Heart right ventricle (tissue), 16 donors: ENCODE measurements around the gene CAPN10. TPM values are rescaled to one million over a fixed set of nuclear protein-coding genes. Genes with fewer than 3 reads are reported as not detected.

Experiments used
- ATAC-seq, 8 donors: fragments of 200-7000 bp; cut with Tn5 transposase; one replicate each; pipeline ENCODE4 v1.9.1; 2020; ENCODE audit warnings: mild to moderate bottlenecking in 8 of 8, moderate library complexity in 8 of 8, moderate number of reproducible peaks in 1 of 8
- DNase-seq, 2 donors: peaks; one replicate each; pipeline ENCODE4 v3.0.0-alpha.2; 2020
- H3K27ac ChIP-seq, 10 donors: fragments of 200-600 bp; sonication (generic) in 2 of 10; one replicate each; pipeline versions ENCODE4 v1.5.0 to v1.8.0; 2020 to 2022; ENCODE audit warnings: mild to moderate bottlenecking in 3 of 10
- H3K27me3 ChIP-seq, 7 donors: fragments of 200-600 bp; one replicate each; pipeline ENCODE4 v1.8.0; 2021 to 2022; ENCODE audit warnings: mild to moderate bottlenecking in 2 of 7
- H3K36me3 ChIP-seq, 9 donors: fragments of 200-600 bp; sonication (generic) in 1 of 9; one replicate each; pipeline versions ENCODE4 v1.5.0 to v1.8.0; 2020 to 2022; ENCODE audit warnings: mild to moderate bottlenecking in 2 of 9
- H3K4me1 ChIP-seq, 9 donors: fragments of 200-600 bp; sonication (generic) in 1 of 9; one replicate each; pipeline versions ENCODE4 v1.5.0 to v1.8.0; 2020 to 2022; ENCODE audit warnings: mild to moderate bottlenecking in 4 of 9
- H3K4me3 ChIP-seq, 10 donors: fragments of 200-600 bp; sonication (generic) in 2 of 10; one replicate each; pipeline versions ENCODE4 v1.5.0 to v1.8.0; 2020 to 2022; ENCODE audit warnings: mild to moderate bottlenecking in 7 of 10, moderate library complexity in 2 of 10
- H3K9me3 ChIP-seq, 11 donors: fragments of 200-600 bp in 10 of 11; sonication (generic) in 2 of 11; one replicate each; pipeline versions ENCODE4 v1.5.0 to v1.8.0; 2013 to 2022; ENCODE audit warnings: mild to moderate bottlenecking in 2 of 11, control low read depth in 1 of 11, moderate library complexity in 1 of 11
- WGBS, 2 donors: extraction: QIAGEN DNeasy Blood & Tissue Kit; methylation state at CpG; one replicate each; pipeline ENCODE4 v1.1.7; 2013; ENCODE audit warnings: inconsistent platforms in 1 of 2; 5-methylcytosine and 5-hydroxymethylcytosine counted together
- intact Hi-C, 10 donors: fragments of 100-400 bp; cut with DNase I; formaldehyde crosslinking; loops; one replicate each; pipeline versions ENCODE4 v1.11.1 to v1.14.2; 2022
- polyA plus RNA-seq, 2 donors: library from polyadenylated mRNA; stranded (reverse); fragments of 200-250 nt; gene quantifications; one replicate each; pipeline ENCODE4 v1.2.3, GENCODE V29; 2013
- total RNA-seq, 10 donors: library from RNA; stranded (reverse); fragmentation: NEBNext Ultra II Directional in 3 of 10; extraction: Animal tissue kit (Norgen Biotek cat#: 25700) in 3 of 10; gene quantifications; one replicate each; pipeline versions ENCODE4 v1.2.1 to v1.2.4, GENCODE V29; 2021 to 2023
- TF ChIP-seq, protein P1 (sequence below), 9 donors: fragments of 200-600 bp; sonication (generic) in 2 of 9; IDR thresholded peaks; one replicate each; pipeline versions ENCODE4 v1.5.0 to v1.8.0; 2021 to 2022; ENCODE audit warnings: antibody characterized with exemption in 9 of 9, mild to moderate bottlenecking in 5 of 9, moderate library complexity in 1 of 9
- donor health status: Arrhythmogenic right ventricular cardiomyopathy.
- donor health status: ischemic (EF 13 %, LVEDD 7.1; RV severe dilation, severe dysfunction).
- donor health status: healthy with polysubstance abuse.
- donor health status: DM: no; HTN: yes; CAD: no.
- donor health status: DM: no; HTN: no; CAD: no.
- donor health status: ischemic (EF 25% LVEDD 6.9; RV normal size, moderate dysfunction).
- donor health status: ischemic (EF 25% LVEDD 5.7; RV mildly dilated, moderate dysfunction).
- donor health status: healthy.
- donor health status: DM: yes; HTN: yes; CAD: no.
- donor health status: Ischemic cardiomyopathy.
- donor health status: ischemic (EF 35%, LVEDD 5.7; RV mildly dilated, moderate dysfunction).
- donor health status: nonischemic (EF 11% LVEDD 7.7; RV severe dilation, severe dysfunction).
- donor health status: DM: yes; HTN: yes; CAD: no.
- donor health status: PGD.
- donor health status: ischemic (EF 29% LVEDD 5.4; RV normal size, mild dysfunction).
- donor health status: nonischemic (EF 23%, LVEDD 6.1; RV moderate dilation, normal function).

CAPN10 gene
- total and polyA plus RNA-seq, 12 donors: 16.8 to 89.5 (median 21.0) TPM

DNA sequence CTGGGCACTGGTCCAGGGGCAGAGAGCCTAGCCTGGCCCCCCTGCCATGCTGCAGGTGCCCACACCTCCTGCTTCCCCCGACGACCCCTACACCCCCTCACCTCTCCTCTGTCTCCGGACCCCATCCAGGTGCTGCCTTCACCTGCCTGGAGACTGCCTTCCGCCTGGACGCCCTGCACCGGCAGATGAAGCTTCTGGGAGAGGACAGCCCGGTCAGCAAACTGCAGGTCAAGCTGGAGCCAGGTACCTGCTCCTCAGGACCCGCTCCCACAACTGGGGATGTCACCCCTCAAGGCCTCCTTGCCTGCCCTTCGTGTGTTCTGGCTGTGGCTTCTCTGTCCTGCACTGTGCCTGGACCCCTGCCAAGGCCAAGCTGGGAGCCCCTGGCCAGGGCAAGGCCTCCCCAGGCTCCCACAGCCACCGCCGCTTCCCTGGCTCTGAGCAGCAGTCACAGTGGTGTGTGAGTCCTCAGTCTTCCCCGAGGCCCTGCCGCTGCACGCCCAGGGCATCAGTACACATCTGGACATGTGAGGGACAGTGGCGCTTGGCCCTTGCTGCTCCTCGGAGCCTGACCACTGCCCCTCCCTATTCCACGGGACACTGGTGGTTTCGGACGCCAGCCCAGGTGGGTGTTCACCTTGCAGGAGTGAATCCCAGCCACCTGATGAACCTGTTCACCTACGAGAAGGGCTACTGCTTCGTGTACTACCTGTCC lies 12.0 kb upstream of the CAPN10 start:
- H3K4me1 ChIP-seq: peaks cover 8 to 38% (median 33%) of the 10 kb centered on the region in 9 donors
- no peak overlapping the region for H3K27ac ChIP-seq
- no peak for ATAC-seq
- intact Hi-C loops: no loop called here
- peak in 1 of 2 donors; percentile 22 for DNase-seq
- no peak overlapping the region for H3K4me3 ChIP-seq
- WGBS, 2 donors: 86 to 89% methylated on average over 21 of the region's 21 CpGs
- TF ChIP-seq, protein P1, sequence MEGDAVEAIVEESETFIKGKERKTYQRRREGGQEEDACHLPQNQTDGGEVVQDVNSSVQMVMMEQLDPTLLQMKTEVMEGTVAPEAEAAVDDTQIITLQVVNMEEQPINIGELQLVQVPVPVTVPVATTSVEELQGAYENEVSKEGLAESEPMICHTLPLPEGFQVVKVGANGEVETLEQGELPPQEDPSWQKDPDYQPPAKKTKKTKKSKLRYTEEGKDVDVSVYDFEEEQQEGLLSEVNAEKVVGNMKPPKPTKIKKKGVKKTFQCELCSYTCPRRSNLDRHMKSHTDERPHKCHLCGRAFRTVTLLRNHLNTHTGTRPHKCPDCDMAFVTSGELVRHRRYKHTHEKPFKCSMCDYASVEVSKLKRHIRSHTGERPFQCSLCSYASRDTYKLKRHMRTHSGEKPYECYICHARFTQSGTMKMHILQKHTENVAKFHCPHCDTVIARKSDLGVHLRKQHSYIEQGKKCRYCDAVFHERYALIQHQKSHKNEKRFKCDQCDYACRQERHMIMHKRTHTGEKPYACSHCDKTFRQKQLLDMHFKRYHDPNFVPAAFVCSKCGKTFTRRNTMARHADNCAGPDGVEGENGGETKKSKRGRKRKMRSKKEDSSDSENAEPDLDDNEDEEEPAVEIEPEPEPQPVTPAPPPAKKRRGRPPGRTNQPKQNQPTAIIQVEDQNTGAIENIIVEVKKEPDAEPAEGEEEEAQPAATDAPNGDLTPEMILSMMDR (IDR thresholded peaks at IDR 0.05): no peak
- H3K27me3 ChIP-seq: no peaks in the 10 kb centered on the region
- H3K36me3 ChIP-seq: peaks cover 0 to 76% (median 41%) of the 10 kb centered on the region in 9 donors
- H3K9me3 ChIP-seq: no peaks in the 10 kb centered on the region

DNA sequence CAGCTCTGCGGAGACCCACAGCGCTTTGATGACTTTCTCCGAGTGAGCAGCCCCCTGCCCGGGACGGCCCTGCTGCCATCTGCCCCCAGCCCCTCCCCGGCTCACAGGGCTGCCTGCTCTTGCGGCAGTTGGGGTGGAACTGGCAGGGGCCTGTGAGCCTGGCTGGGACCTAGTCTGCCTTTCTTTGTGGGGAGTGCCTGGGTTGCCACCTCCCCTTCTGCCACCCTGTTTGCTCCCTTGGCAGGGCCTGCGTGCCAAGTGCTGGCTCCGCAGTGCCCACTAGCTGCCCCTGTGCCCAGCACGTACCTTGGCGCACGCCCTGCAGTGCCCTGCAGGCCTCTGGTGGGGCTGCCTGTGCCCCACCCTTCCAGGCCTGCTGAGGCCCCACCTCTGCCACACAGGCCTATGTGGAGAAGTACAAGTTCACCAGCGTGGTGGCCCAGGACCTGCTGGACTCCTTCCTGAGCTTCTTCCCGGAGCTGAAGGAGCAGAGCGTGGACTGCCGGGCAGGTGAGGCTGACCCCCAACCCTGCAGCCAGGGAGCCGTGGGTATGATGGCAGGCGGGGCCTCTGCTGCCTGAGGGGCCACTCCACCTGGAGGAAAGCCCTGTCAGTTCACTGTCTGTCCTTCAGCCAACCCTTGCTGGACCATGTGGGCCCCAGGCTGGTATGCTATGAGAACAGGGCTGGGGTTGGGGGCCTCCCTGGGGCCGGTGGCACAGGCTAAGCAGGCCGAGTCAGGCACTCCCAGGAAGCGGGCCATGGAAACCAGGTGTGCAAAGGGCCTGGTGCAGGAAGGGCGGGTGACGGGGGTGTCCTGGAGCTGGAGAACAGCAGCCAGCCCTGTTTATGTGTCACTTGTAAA lies 11.2 kb upstream of the CAPN10 start:
- Histone ChIP-seq H3K9me3 (no peaks in the 10 kb centered on the region), H3K27me3 (no peaks in the 10 kb centered on the region), H3K4me1 (peaks cover 6 to 38% (median 31%) of the 10 kb centered on the region in 9 donors), H3K27ac (no peak overlapping the region), H3K4me3 (no peak overlapping the region), H3K36me3 (peaks cover 0 to 75% (median 41%) of the 10 kb centered on the region in 9 donors)
- DNase-seq (peak in 1 of 2 donors; percentile 11), ATAC-seq (no peak)
- WGBS, 2 donors: 89 to 93% methylated on average over 23 of the region's 23 CpGs
- intact Hi-C loops: no loop called here
- TF ChIP-seq, protein P1 (IDR thresholded peaks at IDR 0.05): no peak

DNA sequence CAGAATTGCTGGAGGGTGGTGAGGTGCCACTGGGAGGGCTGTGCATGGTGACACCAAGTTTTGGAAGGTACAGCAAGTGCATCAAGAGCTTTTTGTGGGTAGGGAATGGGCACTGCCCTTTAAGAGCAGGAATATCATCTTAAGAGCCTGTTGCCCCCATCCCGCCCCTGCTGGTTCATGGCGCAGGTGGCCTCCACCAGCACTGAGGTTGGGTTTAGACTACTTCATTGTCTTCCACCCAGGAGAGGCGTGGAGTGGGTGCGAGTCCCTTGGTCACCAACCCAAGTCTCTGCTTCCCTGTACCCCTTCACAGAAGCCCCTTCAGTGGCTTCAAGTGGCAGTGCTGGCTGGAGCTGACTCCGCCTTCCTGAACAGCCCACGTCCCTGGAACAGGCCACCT lies 10.5 kb upstream of the CAPN10 start:
- H3K9me3 ChIP-seq: peaks cover 0 to 4% (median 0%) of the 10 kb centered on the region in 11 donors
- WGBS, 2 donors: 75 to 81% methylated on average over 6 of the region's 6 CpGs
- ATAC-seq (no peak), DNase-seq (peak in 1 of 2 donors; percentile 1)
- intact Hi-C loops: no loop called here
- no peaks in the 10 kb centered on the region for H3K27me3 ChIP-seq
- TF ChIP-seq, protein P1 (IDR thresholded peaks at IDR 0.05): no peak
- H3K4me1 ChIP-seq: peaks cover 6 to 34% (median 26%) of the 10 kb centered on the region in 9 donors
- no peak overlapping the region for H3K4me3 ChIP-seq
- H3K27ac ChIP-seq: no peak overlapping the region
- H3K36me3 ChIP-seq: peaks cover 0 to 72% (median 41%) of the 10 kb centered on the region in 9 donors

DNA sequence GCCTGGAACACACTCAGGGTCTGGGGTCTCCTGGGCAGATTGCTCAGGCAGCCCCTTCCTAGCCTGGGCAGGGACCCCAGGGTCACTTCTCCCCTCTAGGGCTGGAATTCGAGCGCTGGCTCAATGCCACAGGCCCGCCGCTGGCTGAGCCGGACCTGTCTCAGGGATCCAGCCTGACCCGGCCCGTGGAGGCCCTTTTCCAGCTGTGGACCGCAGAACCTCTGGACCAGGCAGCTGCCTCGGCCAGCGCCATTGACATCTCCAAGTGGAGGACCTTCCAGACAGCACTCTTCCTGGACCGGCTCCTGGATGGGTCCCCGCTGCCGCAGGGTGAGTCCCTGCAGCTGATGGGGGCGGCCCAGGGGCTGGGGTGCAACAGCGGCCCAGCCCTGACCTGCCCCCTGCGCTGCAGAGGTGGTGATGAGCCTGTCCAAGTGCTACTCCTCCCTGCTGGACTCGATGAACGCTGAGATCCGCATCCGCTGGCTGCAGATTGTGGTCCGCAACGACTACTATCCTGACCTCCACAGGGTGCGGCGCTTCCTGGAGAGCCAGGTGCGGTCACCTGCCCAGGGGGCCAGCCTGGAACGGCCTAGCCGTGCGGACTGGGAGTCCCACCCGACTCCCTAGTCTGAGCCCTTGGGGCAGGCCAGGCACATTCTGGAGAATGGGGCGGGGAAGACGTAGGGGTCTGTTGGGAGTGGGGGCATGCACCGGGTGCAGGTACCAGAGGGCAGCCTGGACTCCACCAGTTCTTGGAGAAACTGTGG lies 9.9 kb upstream of the CAPN10 start:
- no peaks in the 10 kb centered on the region for H3K27me3 ChIP-seq
- DNase-seq: peak in 1 of 2 donors; percentile 16
- H3K4me3 ChIP-seq: no peak overlapping the region
- no peak for ATAC-seq
- intact Hi-C loops: no loop called here
- no peak overlapping the region for H3K27ac ChIP-seq
- peaks cover 0 to 10% (median 0%) of the 10 kb centered on the region in 11 donors for H3K9me3 ChIP-seq
- H3K36me3 ChIP-seq: peaks cover 0 to 72% (median 41%) of the 10 kb centered on the region in 9 donors
- 94 to 95% methylated on average over 29 to 32 of the region's 32 CpGs for WGBS, 2 donors
- H3K4me1 ChIP-seq: peaks cover 6 to 32% (median 22%) of the 10 kb centered on the region in 9 donors
- TF ChIP-seq, protein P1 (IDR thresholded peaks at IDR 0.05): no peak
